CD4-positive, alpha-beta T cell treated with Interleukin-15 for 1 hour (primary cell): ENCODE results near the gene GAGE12G.
"Not testable (repeated sequence)": the region's sequence is repeated elsewhere in the genome, so short reads cannot be mapped to it uniquely, and the experiment has no call there.

ENCODE experiments used
- DNase-seq: peaks from one replicate; pipeline ENCODE4 v3.0.0-alpha.2; 2020

Gene GAGE12G

GRCh38 chrX:49570100-49570499 lies at the start of gene GAGE12G:
Gene GAGE12G (plus strand): TSS chrX:49570400. CDS start chrX:49571555, 1,155 bp downstream.
- DNase-seq, result not testable (repeated sequence)

GRCh38 chrX:49531877-49532276 lies 38.3 kb upstream of the GAGE12G start, which contains the start of gene GAGE12C:
Gene GAGE12C (plus strand): TSS chrX:49532177. CDS start chrX:49533332, 1,155 bp downstream.
- DNase-seq, result not testable (repeated sequence)

GRCh38 chrX:49541433-49541832 lies 28.8 kb upstream of the GAGE12G start, which contains the start of gene GAGE12D:
Gene GAGE12D (plus strand): TSS chrX:49541733. CDS start chrX:49542888, 1,155 bp downstream.
- not testable (repeated sequence) for DNase-seq

- not testable (repeated sequence) for DNase-seq
Measured at GRCh38 chrX:49550989-49551388, 19.2 kb upstream of the GAGE12G start, which contains the start of gene GAGE12E. Gene GAGE12E (plus strand): TSS chrX:49551289. CDS start chrX:49552444, 1,155 bp downstream.

- not testable (repeated sequence) for DNase-seq
Measured at GRCh38 chrX:49560542-49560941, 9.7 kb upstream of the GAGE12G start, which contains the start of gene GAGE12F. Gene GAGE12F (plus strand): TSS chrX:49560842. CDS start chrX:49561997, 1,155 bp downstream.

GRCh38 chrX:49568728-49569127 lies 1.5 kb upstream of the GAGE12G start:
- DNase-seq, result not testable (repeated sequence)

- not testable (repeated sequence) for DNase-seq
Measured at GRCh38 chrX:49569152-49569551, 1.0 kb upstream of the GAGE12G start.

GRCh38 chrX:49579649-49580048 lies 9.4 kb downstream of the GAGE12G start, which contains the start of gene GAGE12H:
Gene GAGE12H (plus strand): TSS chrX:49579949. CDS start chrX:49581104, 1,155 bp downstream.
- DNase-seq, result not testable (repeated sequence)

GRCh38 chrX:49589196-49589595 lies 19.0 kb downstream of the GAGE12G start, which contains the start of gene GAGE2A:
Gene GAGE2A (plus strand): TSS chrX:49589496. CDS start chrX:49590651, 1,155 bp downstream.
- DNase-seq, result not testable (repeated sequence)

GRCh38 chrX:49589769-49590478 lies 19.7 kb downstream of the GAGE12G start:
- not testable (repeated sequence) for DNase-seq

- not testable (repeated sequence) for DNase-seq
Measured at GRCh38 chrX:49590488-49590887, 20.3 kb downstream of the GAGE12G start.

GRCh38 chrX:49598720-49599119 lies 28.5 kb downstream of the GAGE12G start, which contains the start of gene GAGE1:
Gene GAGE1 (plus strand): TSS chrX:49599020. CDS start chrX:49600175, 1,155 bp downstream.
- not testable (repeated sequence) for DNase-seq

- no peak for DNase-seq
Measured at GRCh38 chrX:49610718-49611310, 40.6 kb downstream of the GAGE12G start.

- no peak for DNase-seq
Measured at GRCh38 chrX:49618574-49618973, 48.4 kb downstream of the GAGE12G start.
